Activated T-cell treated with anti-CD3 and anti-CD28 coated beads, Interleukin-2, amount 50 U/mL, for 24 hours (primary cell): ENCODE data around the gene RLBP1.

Source experiments
- DNase-seq: peaks from one replicate; pipeline ENCODE4 v3.0.0-alpha.2; 2020
- H3K27ac Mint-ChIP-seq: 2 replicates; pipeline ENCODE4 v1.8.0; 2020; ENCODE audit warnings: mild to moderate bottlenecking, mixed read lengths
- H3K27me3 Mint-ChIP-seq: 2 replicates; pipeline ENCODE4 v1.8.0; 2020; ENCODE audit warnings: mixed read lengths
- H3K36me3 Mint-ChIP-seq: 2 replicates; pipeline ENCODE4 v1.8.0; 2020; ENCODE audit warnings: low read depth, mixed read lengths
- H3K4me1 Mint-ChIP-seq: 2 replicates; pipeline ENCODE4 v1.8.0; 2020; ENCODE audit warnings: low read depth, mixed read lengths
- H3K4me3 Mint-ChIP-seq: 2 replicates; pipeline ENCODE4 v1.8.0; 2020; ENCODE audit warnings: mild to moderate bottlenecking, moderate library complexity, mixed read lengths
- H3K9me3 Mint-ChIP-seq: 2 replicates; pipeline ENCODE4 v1.8.0; 2020; ENCODE audit warnings: mixed read lengths

Gene RLBP1

GRCh38 chr15:89177633-89178306 is 43.6 kb downstream of the RLBP1 start:
- Mint-ChIP-seq H3K27me3 (no peaks in the 10 kb centered on the region), H3K4me1 (peaks cover 47% of the 10 kb centered on the region), H3K27ac (peak overlapping the region; percentile 90), H3K4me3 (no peak overlapping the region), H3K9me3 (no peaks in the 10 kb centered on the region), H3K36me3 (peaks cover 71% of the 10 kb centered on the region)
- DNase-seq, result peak; percentile 65

GRCh38 chr15:89177116-89177515 is 44.3 kb downstream of the RLBP1 start:
- no peak for DNase-seq
- Mint-ChIP-seq H3K4me3 (no peak overlapping the region), H3K36me3 (peaks cover 71% of the 10 kb centered on the region), H3K4me1 (peaks cover 44% of the 10 kb centered on the region), H3K27ac (no peak overlapping the region), H3K27me3 (no peaks in the 10 kb centered on the region), H3K9me3 (no peaks in the 10 kb centered on the region)

- no peak overlapping the region for H3K4me3 Mint-ChIP-seq
Measured at GRCh38 chr15:89175617-89176191, 45.7 kb downstream of the RLBP1 start.

GRCh38 chr15:89174476-89174875 is 46.9 kb downstream of the RLBP1 start:
- H3K9me3 Mint-ChIP-seq, result no peaks in the 10 kb centered on the region
- H3K36me3 Mint-ChIP-seq, result peaks cover 59% of the 10 kb centered on the region
- H3K27me3 Mint-ChIP-seq, result no peaks in the 10 kb centered on the region
- H3K4me3 Mint-ChIP-seq, result no peak overlapping the region
- no peak for DNase-seq
- peaks cover 33% of the 10 kb centered on the region for H3K4me1 Mint-ChIP-seq
- H3K27ac Mint-ChIP-seq, result no peak overlapping the region

More at GRCh38 chr15:89175617-89176191, 45.7 kb downstream of the RLBP1 start:
- DNase-seq, result no peak
- Mint-ChIP-seq H3K9me3 (no peaks in the 10 kb centered on the region), H3K27ac (no peak overlapping the region), H3K27me3 (no peaks in the 10 kb centered on the region), H3K4me1 (peaks cover 41% of the 10 kb centered on the region), H3K36me3 (peaks cover 63% of the 10 kb centered on the region)

- Mint-ChIP-seq H3K4me3 (no peak overlapping the region), H3K9me3 (no peaks in the 10 kb centered on the region), H3K36me3 (peaks cover 48% of the 10 kb centered on the region), H3K27ac (peak overlapping the region; percentile 34), H3K27me3 (no peaks in the 10 kb centered on the region), H3K4me1 (peaks cover 32% of the 10 kb centered on the region)
- DNase-seq, result no peak
Measured at GRCh38 chr15:89172921-89173320, 48.5 kb downstream of the RLBP1 start.

- H3K27ac Mint-ChIP-seq, result no peak overlapping the region
- DNase-seq, result no peak
Measured at GRCh38 chr15:89171136-89172072, 50.0 kb downstream of the RLBP1 start.

GRCh38 chr15:89170364-89170763 is 51.0 kb downstream of the RLBP1 start:
- Mint-ChIP-seq H3K4me3 (no peak overlapping the region), H3K4me1 (peaks cover 44% of the 10 kb centered on the region), H3K9me3 (no peaks in the 10 kb centered on the region), H3K36me3 (peaks cover 27% of the 10 kb centered on the region), H3K27ac (no peak overlapping the region), H3K27me3 (no peaks in the 10 kb centered on the region)
- no peak for DNase-seq

More at GRCh38 chr15:89171136-89172072, 50.0 kb downstream of the RLBP1 start:
- no peak overlapping the region for H3K4me3 Mint-ChIP-seq
- peaks cover 35% of the 10 kb centered on the region for H3K4me1 Mint-ChIP-seq
- H3K9me3 Mint-ChIP-seq, result no peaks in the 10 kb centered on the region
- no peaks in the 10 kb centered on the region for H3K27me3 Mint-ChIP-seq
- peaks cover 33% of the 10 kb centered on the region for H3K36me3 Mint-ChIP-seq

GRCh38 chr15:89168316-89168833 is 53.0 kb downstream of the RLBP1 start:
- H3K27me3 Mint-ChIP-seq, result no peaks in the 10 kb centered on the region
- H3K36me3 Mint-ChIP-seq, result peaks cover 45% of the 10 kb centered on the region
- no peak for DNase-seq
- H3K27ac Mint-ChIP-seq, result peak overlapping the region; percentile 98
- no peaks in the 10 kb centered on the region for H3K9me3 Mint-ChIP-seq
- H3K4me1 Mint-ChIP-seq, result peaks cover 44% of the 10 kb centered on the region
- peak overlapping the region; percentile 58 for H3K4me3 Mint-ChIP-seq

- peak overlapping the region; percentile 98 for H3K27ac Mint-ChIP-seq
- peak; percentile 75 for DNase-seq
- no peaks in the 10 kb centered on the region for H3K9me3 Mint-ChIP-seq
- H3K36me3 Mint-ChIP-seq, result peaks cover 43% of the 10 kb centered on the region
- H3K27me3 Mint-ChIP-seq, result no peaks in the 10 kb centered on the region
- H3K4me3 Mint-ChIP-seq, result peak overlapping the region; percentile 58
- H3K4me1 Mint-ChIP-seq, result peaks cover 44% of the 10 kb centered on the region
Measured at GRCh38 chr15:89167267-89168176, 53.9 kb downstream of the RLBP1 start.

GRCh38 chr15:89165677-89166076 is 55.7 kb downstream of the RLBP1 start:
- H3K4me1 Mint-ChIP-seq, result peaks cover 42% of the 10 kb centered on the region
- no peak overlapping the region for H3K4me3 Mint-ChIP-seq
- no peaks in the 10 kb centered on the region for H3K27me3 Mint-ChIP-seq
- no peak for DNase-seq
- H3K36me3 Mint-ChIP-seq, result peaks cover 50% of the 10 kb centered on the region
- H3K27ac Mint-ChIP-seq, result peak overlapping the region; percentile 72
- no peaks in the 10 kb centered on the region for H3K9me3 Mint-ChIP-seq

- H3K4me1 Mint-ChIP-seq, result peaks cover 43% of the 10 kb centered on the region
- no peak overlapping the region for H3K27ac Mint-ChIP-seq
- no peaks in the 10 kb centered on the region for H3K27me3 Mint-ChIP-seq
- peaks cover 52% of the 10 kb centered on the region for H3K36me3 Mint-ChIP-seq
- H3K9me3 Mint-ChIP-seq, result no peaks in the 10 kb centered on the region
- DNase-seq, result no peak
- no peak overlapping the region for H3K4me3 Mint-ChIP-seq
Measured at GRCh38 chr15:89164712-89165211, 56.6 kb downstream of the RLBP1 start.

GRCh38 chr15:89163271-89164055 is 57.9 kb downstream of the RLBP1 start:
- Mint-ChIP-seq H3K27me3 (no peaks in the 10 kb centered on the region), H3K4me1 (peaks cover 33% of the 10 kb centered on the region), H3K27ac (peak overlapping the region; percentile 10), H3K36me3 (peaks cover 57% of the 10 kb centered on the region), H3K4me3 (no peak overlapping the region), H3K9me3 (no peaks in the 10 kb centered on the region)
- DNase-seq, result no peak

- peaks cover 18% of the 10 kb centered on the region for H3K4me1 Mint-ChIP-seq
- H3K9me3 Mint-ChIP-seq, result no peaks in the 10 kb centered on the region
- peaks cover 71% of the 10 kb centered on the region for H3K36me3 Mint-ChIP-seq
- H3K4me3 Mint-ChIP-seq, result no peak overlapping the region
- no peak overlapping the region for H3K27ac Mint-ChIP-seq
- no peaks in the 10 kb centered on the region for H3K27me3 Mint-ChIP-seq
- no peak for DNase-seq
Measured at GRCh38 chr15:89161666-89162065, 59.7 kb downstream of the RLBP1 start.
